HG03039 (cell line): ENCODE data around the gene DENND4C.
"Not testable (repeated sequence)": the region's sequence is repeated elsewhere in the genome, so short reads cannot be mapped to it uniquely, and the experiment has no call there.

Experiments used
- ATAC-seq: cut with Tn5 transposase; IDR thresholded peaks from one replicate; pipeline ENCODE4 v1.9.1; 2021; ENCODE audit warnings: mild to moderate bottlenecking, moderate library complexity; ENCODE audit not compliant: unreplicated experiment

DENND4C gene

DNA sequence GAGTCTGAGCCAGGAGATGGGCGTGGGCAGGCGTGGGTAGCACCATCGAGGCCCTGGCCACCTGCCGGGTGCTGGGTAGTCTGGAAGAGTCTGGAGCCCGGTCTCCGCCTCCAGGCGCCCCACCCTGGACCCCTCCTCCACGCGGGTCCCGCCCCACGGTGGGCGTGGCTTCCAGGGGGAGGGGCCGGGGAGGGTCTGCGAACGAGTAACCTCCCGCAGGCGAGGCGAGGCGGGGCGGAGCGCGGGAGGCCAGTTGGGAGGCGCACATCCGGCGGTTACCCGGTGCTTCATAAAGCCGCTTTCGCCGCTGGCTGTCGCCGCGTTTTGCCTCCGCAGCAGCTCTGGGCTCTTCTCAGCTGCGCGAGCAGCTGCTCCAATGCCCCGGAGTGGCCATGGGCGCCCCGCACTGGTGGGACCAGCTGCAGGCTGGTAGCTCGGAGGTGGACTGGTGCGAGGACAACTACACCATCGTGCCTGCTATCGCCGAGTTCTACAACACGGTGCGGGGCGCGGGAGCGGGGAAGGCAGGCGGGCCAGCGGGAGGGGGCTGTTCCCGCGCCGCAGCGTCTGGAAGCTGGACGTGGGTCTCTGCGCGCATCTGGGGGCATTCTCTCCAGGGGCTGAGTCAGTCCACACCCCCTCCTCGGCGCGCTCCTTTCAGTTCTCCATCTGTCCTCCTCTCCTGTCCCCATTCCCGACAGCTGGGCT is 178.4 kb downstream of the DENND4C start, which contains the start of gene ACER2:
ACER2 (plus strand) TSS at position 317 of the 708 bp plus-strand sequence; CDS start at position 393, 76 bp downstream.
- peak; percentile 94 for ATAC-seq

DNA sequence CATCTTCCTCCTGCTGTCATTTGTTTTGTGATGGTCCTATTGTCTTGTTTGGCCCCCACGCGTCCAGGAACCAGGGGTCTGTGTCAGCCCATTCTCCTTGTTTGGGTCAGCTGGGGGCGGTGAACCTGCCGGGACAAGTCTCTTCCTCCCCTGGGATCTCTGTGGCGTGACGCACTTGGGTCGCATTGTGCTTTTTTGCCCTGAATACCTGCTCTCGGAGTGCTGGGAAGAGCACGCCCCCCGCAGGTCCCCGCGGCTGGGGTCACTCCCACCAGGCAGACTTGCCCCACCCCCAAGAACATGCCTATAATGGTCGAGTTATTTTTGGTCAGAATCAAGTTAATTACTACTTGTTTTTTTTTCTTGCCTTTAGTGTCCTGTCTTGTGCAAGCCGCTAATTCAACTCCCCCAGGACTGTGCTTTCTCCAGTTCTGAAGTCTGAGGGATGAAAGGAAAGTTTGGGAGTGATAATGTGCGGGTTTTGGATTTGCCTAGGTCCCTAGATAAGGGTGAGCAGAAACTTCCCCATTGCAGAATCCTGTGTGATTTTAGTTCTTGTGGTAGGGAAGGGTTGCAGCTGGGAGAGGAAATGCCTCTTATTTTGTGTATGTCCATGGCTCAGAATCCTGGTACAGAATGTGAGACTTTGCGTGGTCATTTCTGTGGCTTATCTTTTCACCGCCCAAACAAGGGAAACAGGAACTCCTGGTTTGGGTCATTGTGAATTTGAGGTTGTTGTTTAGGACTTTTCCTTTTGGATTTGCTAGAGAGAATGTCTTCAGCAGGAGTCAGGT is 179.1 kb downstream of the DENND4C start:
- no peak for ATAC-seq

DNA sequence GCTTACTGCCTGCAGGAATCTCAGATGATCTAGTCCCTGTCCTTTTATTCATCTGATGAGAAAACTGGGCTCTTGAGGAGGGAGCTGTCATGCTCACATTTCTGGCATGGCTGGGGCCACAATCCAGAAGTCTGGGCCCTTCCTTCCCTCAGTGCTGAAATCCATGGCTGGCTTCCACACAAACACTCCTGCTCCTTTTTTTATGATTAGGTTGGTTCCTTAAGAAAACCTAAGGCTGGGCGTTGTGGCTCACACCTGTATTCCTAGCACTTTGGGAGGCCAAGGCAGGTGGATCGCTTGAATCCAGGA is 179.7 kb downstream of the DENND4C start:
- no peak for ATAC-seq

DNA sequence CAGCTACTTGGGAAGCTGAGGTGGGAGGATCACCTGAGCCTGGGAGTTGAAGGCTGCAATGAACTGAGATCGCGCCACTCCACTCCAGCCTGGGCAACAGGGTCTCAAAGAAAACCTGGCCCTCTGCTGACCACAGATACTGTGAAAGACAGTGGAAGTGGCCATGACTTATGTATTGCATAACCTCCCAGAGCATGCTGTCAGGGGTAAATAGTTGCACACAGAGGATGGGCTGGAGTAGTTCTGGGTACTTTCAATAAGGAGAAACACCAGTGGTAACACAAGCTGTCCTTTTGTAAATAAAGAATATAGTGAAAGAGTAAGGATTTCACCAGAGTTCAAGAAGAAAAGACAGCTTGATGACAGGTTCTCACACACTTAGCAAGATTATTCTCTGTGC is 180.1 kb downstream of the DENND4C start:
- ATAC-seq: no peak

DNA sequence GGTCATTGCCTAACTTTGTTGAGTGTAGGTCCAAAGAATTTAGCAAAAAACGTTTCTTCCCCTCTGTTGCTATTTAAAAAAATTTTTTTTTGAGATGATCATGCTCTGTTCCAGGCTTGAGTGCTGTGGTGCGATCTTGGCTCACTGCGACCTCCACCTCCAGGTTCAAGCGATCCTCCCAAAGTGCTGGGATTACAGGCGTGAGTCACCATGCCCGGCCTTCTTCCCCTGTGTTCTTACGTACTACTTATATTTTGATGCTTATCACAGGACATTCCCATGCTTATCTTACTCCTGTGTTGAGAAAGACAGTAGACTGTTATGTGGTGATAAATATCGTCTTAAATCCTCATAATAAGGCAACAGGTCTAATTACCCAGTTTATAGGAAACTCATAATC is 180.8 kb downstream of the DENND4C start:
- ATAC-seq: no peak

DNA sequence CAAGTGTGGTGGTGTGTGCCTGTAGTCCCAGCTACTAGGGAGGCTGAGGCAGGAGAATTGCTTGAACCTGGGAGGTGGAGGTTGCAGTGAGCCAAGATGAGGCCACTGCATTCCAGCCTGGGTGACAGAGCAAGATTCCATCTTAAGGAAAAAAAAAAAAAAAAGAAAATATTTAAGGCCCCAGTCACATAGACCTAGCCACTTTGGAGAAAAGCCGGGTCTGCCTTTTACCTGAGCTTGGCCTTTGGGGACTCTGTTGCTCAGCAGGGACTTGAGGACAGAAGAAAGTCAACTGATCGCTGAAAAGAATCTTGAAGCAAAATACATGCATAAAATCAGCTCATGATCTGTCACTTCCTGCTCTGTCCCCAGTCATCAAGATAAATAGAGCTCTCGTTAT is 183.0 kb downstream of the DENND4C start:
- ATAC-seq: not testable (repeated sequence)

DNA sequence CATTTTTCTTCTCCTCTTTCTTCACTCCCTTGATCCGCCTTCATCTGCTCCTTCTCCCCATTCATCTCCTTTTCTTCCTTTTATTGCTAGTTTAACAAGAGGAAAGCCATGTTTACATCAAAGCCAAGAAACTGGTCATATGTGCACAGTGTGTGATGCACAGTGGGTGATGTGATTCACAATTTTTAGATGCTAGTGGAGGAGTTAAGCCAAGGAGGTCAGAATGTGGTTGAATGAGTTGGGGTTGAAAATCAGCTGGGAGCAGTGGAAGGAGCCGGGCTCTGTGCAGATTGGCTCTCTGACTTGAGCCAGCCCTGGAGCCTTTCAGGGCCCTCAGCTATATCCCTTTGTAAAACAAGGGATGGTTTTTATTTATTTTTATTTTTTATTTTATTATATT is 185.7 kb downstream of the DENND4C start:
- ATAC-seq: no peak

DNA sequence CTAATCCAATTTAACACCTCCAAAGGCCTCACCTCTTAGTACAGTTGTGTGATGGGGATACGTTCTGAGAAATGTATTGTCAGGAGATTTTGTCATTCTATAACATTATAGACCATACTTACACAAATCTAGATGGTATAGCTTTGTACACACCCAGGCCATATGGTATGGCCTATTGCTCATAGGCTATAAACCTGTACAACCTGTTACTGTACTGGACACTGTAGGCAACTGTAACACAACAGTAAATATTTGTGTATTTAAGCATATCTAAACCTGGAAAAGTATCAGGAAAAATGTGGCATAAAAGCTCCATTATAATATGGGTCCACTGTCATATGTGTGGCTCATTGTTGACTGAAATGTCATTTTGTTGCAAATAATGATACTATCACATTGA is 190.4 kb downstream of the DENND4C start:
- no peak for ATAC-seq
